GM10266 (cell line): ENCODE results near the gene YEATS2.

Source experiments
- DNase-seq: peaks from one replicate; pipeline ENCODE4 v3.0.0; 2012; ENCODE audit errors: extremely low spot score
- TF ChIP-seq, protein P1 (sequence below): IDR thresholded peaks from 2 replicates; pipeline ENCODE4 v1.5.1; 2012; ENCODE audit warnings: mild to moderate bottlenecking, low read depth; ENCODE audit not compliant: control insufficient read depth, insufficient read depth; ENCODE audit errors: missing control alignments

Gene YEATS2

DNA sequence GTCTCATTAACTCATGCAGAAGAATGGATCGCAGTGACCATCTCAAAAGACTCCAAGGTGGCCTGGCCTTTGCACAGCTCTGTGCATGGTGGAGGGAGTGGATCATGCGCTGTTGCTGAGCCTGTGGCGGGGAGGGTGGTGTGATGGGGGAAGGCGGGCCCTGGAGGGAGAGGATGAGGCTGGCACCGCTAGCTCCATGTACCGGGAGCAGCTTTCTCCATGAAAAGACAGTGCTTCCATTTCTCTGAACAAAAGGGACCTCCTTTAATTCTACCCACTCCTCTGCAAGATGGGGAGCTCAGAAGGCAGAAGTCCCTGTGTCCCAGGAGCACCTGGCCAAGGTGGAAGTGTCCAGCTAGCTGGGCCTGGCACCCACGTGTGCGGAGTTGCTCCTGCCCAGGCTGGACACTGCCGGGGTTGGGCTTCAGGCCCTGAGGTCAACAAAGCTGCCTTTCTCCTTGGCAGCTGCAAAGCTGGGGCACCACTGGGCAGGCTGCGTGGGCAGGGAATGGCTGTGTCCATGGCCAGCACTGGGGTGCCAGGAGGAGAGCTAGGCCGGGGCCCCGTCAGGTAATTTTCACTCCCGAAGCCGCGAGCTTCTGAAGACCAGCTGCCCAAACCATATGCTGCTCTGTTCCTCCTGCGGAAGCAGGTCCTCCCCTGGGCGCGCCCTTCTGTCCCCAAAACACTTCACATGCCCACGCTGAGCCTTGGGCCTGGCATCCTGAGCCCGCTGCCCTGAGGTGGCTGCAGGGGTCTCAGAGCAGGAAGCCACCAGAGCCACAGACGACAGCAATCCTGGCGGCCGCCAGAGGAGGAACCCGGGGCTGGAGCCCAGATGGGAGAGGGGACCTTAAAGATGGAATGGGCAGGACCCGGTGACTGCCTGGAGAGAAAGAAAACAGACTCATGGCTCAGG, 121.4 kb downstream of the YEATS2 start:
- no peak for DNase-seq
- TF ChIP-seq, protein P1, sequence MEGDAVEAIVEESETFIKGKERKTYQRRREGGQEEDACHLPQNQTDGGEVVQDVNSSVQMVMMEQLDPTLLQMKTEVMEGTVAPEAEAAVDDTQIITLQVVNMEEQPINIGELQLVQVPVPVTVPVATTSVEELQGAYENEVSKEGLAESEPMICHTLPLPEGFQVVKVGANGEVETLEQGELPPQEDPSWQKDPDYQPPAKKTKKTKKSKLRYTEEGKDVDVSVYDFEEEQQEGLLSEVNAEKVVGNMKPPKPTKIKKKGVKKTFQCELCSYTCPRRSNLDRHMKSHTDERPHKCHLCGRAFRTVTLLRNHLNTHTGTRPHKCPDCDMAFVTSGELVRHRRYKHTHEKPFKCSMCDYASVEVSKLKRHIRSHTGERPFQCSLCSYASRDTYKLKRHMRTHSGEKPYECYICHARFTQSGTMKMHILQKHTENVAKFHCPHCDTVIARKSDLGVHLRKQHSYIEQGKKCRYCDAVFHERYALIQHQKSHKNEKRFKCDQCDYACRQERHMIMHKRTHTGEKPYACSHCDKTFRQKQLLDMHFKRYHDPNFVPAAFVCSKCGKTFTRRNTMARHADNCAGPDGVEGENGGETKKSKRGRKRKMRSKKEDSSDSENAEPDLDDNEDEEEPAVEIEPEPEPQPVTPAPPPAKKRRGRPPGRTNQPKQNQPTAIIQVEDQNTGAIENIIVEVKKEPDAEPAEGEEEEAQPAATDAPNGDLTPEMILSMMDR, result no peak

DNA sequence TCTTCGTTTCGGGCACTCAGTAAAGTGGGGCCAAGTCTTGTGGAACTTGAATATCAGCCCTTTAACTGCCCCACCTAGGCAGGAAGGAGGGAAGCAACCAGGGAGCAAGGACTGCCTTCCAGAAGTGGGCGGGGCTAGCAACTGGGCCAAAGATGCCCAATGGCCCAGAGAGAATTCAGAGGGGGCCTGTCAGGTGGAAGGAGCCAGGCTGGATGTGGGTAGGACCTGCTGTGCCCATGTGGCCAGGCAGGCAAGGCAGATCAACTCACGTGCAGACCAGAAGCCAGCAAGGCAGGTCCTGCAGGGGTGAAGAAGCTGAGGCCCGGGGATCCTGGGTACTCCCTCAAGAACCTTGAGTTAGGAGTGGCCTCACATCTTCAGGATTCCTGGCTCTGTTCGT, 122.2 kb downstream of the YEATS2 start:
- TF ChIP-seq, protein P1, result no peak
- no peak for DNase-seq

DNA sequence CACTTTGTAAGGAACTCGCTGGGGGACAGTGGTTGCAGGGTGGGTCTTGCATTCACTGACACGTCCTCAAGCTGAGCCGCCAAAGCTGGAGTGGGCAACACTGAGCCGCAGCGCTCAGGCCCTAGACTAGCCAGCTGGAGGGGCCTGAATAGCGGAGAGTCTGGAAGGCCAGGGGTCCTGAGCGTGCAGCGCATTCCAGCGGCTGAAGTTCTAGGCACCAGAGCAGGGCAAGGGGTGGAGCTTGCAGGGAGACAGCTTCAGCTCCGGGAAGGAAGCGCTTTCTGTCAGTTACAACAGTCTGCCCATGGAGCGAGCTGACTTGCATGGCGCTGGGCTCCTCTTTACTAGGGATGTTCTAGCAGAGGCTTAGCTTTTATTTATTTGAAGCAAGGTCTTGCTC, 125.0 kb downstream of the YEATS2 start:
- DNase-seq, result no peak
- TF ChIP-seq, protein P1, result no peak

DNA sequence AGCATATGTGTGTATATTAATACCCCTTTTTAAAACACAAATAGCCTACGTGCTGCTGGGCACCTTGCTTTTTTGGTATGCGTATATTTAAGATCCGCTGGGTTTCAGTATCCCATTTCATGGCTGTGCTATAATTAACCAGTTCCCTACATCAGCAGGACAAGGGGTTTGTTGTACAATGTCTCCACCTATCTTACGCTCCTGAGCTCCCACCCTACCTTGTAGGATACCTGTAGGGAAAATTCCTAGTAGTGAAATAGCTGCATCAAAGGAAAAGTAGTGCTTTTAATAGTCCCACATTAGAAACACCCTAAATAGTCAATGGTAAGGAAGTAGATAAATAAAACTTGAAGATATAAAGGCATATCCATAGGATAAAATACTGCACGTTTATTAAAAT, 126.4 kb downstream of the YEATS2 start:
- TF ChIP-seq, protein P1, result no peak
- no peak for DNase-seq

DNA sequence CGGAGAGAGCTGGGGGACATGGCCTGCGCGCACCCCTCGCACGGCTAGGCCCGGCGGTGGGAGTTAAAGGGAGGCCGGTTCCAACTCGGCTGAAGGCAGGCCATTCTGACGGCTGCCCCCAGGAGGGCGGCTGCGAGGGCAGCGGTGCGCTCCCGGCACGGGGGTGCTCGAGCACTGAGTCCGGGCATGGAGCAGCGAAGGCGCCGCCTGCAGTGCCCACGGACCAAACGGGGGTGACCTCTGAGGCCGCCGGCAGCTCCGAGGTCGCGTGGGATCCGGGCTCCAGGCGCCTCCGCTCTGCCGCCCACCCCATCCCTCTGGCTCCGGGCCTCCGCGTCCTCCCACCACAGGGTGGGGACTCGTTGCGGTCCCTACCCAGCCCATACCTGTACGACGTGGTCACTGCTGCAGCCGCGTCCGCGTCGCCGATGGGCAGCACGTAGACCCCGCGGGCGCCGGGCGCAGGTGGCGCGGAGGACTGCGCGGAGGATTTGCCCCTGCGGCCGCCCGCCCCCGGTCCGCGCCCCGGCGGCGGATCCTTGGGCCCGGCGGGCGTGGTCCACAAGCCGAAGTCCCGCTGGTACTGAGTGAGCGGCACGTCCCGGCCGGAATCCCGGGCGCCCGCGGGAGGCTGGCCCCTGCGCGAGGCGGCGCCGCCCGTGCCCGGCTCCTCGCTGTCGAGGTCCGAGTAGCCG, 127.3 kb downstream of the YEATS2 start:
- TF ChIP-seq, protein P1, result no peak
- DNase-seq, result peak; percentile 72

DNA sequence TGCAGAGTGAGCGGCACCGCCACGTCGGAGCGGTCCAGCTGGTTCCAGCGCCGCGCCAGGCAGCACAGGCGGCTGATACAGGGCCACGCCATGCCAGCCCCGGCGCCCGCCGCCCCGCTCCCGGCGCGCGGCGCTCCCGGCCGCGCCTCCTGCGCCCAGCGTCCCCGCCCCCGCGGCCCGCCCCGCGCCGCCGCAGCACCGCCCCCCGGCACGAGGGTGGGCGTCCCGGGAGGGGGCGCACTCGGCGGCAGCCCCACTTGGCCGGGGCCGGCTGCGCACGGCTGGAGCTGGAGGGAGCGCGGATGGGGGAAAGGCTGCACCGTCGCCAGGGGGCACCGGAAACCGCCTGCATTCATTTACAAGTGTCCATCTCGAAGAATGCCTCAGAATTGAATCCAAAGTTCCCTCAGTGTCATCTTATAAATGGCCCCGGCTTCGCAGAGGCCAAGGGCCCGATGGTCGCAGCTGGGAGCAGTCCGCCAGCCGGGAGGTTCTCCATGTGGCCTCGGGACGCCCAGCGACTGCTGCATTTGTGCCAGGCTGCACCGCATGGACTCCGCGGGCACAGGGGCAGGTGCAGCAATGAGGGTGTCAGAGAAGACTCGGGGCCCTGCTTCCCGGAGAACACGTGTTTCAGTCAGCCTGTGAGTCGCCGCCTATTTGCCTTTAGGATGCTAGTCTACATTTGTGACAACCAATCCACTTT, 128.0 kb downstream of the YEATS2 start, which contains the start of gene MAP6D1:
TSS of gene MAP6D1 (minus strand) at position 122 of the 706 bp plus-strand sequence. CDS start at position 92, 30 bp downstream.
- DNase-seq, result peak; percentile 91
- TF ChIP-seq, protein P1, result peak; percentile 50
